Transverse colon (tissue), 4 donors: Measurements from ENCODE around the gene CADM2. TPM values are rescaled to one million over a fixed set of nuclear protein-coding genes. Genes with fewer than 3 reads are reported as not detected.
A peak's percentile ranks its signal among the peaks of the same experiment; 100 is the strongest.

Experiments
- DNase-seq: peaks from one replicate; pipeline ENCODE4 v3.0.0-alpha.2; 2019
- H3K27ac ChIP-seq, 4 donors: fragments of 200-600 bp; sonication (generic); 2 replicates each; pipeline ENCODE4 v1.5.1; 2016 to 2018; ENCODE audit warnings: inconsistent platforms in 4 of 4
- H3K27me3 ChIP-seq: fragments of 200-600 bp; sonication (generic); 2 replicates; pipeline ENCODE4 v1.5.1; 2017; ENCODE audit warnings: inconsistent platforms
- H3K36me3 ChIP-seq, 4 donors: fragments of 200-600 bp; sonication (generic); 2 replicates each; pipeline ENCODE4 v1.5.1; 2017 to 2019; ENCODE audit warnings: inconsistent platforms in 4 of 4
- H3K4me1 ChIP-seq, 4 donors: fragments of 200-600 bp; sonication (generic); 2 replicates each; pipeline ENCODE4 v1.5.1; 2017 to 2020; ENCODE audit warnings: inconsistent platforms in 4 of 4
- H3K4me3 ChIP-seq, 4 donors: fragments of 200-600 bp; sonication (generic); 1 replicate in 1 of 4; 2 replicates in 3 of 4; pipeline versions ENCODE4 v1.5.1 to v1.6.1; 2017 to 2019; ENCODE audit warnings: inconsistent platforms in 4 of 4
- H3K9me3 ChIP-seq, 2 donors: fragments of 200-600 bp; sonication (generic); 2 replicates each; pipeline ENCODE4 v1.5.1; 2017 to 2019; ENCODE audit warnings: inconsistent platforms in 2 of 2
- CTCF ChIP-seq, 5 experiments: fragments of 200-600 bp in 3 of 5; fragments of 450-650 bp in 2 of 5; sonication (generic) in 3 of 5; IDR thresholded peaks; 1 replicate in 2 of 5; 2 replicates in 3 of 5; pipeline ENCODE4 v1.5.1; 2016 to 2017; ENCODE audit warnings: antibody characterized with exemption in 5 of 5, inconsistent platforms in 3 of 5, mild to moderate bottlenecking in 2 of 5, moderate library complexity in 1 of 5
- EP300 ChIP-seq: sonication (generic); formaldehyde crosslinking; IDR thresholded peaks from one replicate; pipeline ENCODE4 v1.6.1; 2017; ENCODE audit warnings: antibody characterized with exemption, low read depth
- POLR2A ChIP-seq: fragments of 450-650 bp; IDR thresholded peaks from one replicate; pipeline ENCODE4 v1.6.1; 2016; ENCODE audit warnings: antibody characterized with exemption, mild to moderate bottlenecking, moderate library complexity
- POLR2AphosphoS5 ChIP-seq, 3 donors: sonication (generic); formaldehyde crosslinking; IDR thresholded peaks; one replicate each; pipeline ENCODE4 v1.6.1; 2016; ENCODE audit warnings: antibody characterized with exemption in 3 of 3
- WGBS, 2 donors: methylation state at CpG; one replicate each; pipeline ENCODE4 v1.1.5; 2018; ENCODE audit warnings: low coverage in 1 of 2; 5-methylcytosine and 5-hydroxymethylcytosine counted together
- in situ Hi-C, 4 donors: fragments of 200-750 bp; cut with MboI; loops; one replicate each; pipeline versions ENCODE4 v1.15.0 to v1.15.1; 2017; ENCODE audit warnings: low sequenced_read_pairs in 3 of 4, low pct_ligation_motif_present in 1 of 4, low pct_unique_long_range_greater_than_20kb in 1 of 4
- intact Hi-C: fragments of 100-400 bp; cut with DNase I; formaldehyde crosslinking; loops from one replicate; pipeline ENCODE4 v1.15.1; 2023; ENCODE audit warnings: low total_unique reads
- total RNA-seq, 4 donors: library from RNA; depleted of rRNA; stranded (reverse); fragments of >200 nt; gene quantifications; one replicate each; pipeline ENCODE4 v1.1.0, GENCODE V29; 2016

The CADM2 gene
- total RNA-seq, 4 donors from 2014 or later, result 2.2 to 21.3 (median 4.5) TPM

- Histone ChIP-seq H3K4me3 (no peak overlapping the region), H3K9me3 (no peaks in the 10 kb centered on the region), H3K27ac (no peak overlapping the region), H3K4me1 (no peaks in the 10 kb centered on the region), H3K36me3 (no peaks in the 10 kb centered on the region), H3K27me3 (no peaks in the 10 kb centered on the region)
- no peak for TF ChIP-seq POLR2A
- no peak for TF ChIP-seq EP300
- TF ChIP-seq CTCF (IDR thresholded peaks at IDR 0.05), result no peak
- no peak for TF ChIP-seq POLR2AphosphoS5 (IDR thresholded peaks at IDR 0.05)
- 85 to 95% methylated on average over 2 to 3 of the region's 3 CpGs for WGBS, 2 donors
- intact Hi-C loops (no loop called here), in situ Hi-C loops (no loop called here)
- no peak for DNase-seq
These were observed 230.9 kb downstream of the CADM2 start for GRCh38 chr3:85189731-85190130.

GRCh38 chr3:85193565-85193964, 234.8 kb downstream of the CADM2 start:
- no peaks in the 10 kb centered on the region for H3K27me3 ChIP-seq
- H3K27ac ChIP-seq, result no peak overlapping the region
- 90% methylated on average over 2 of the region's 2 CpGs for WGBS, 2 donors
- TF ChIP-seq CTCF (IDR thresholded peaks at IDR 0.05), result peak in 3 of 5 experiments; percentile 11 to 29 (median 16)
- TF ChIP-seq POLR2A, result no peak
- intact Hi-C loops (no loop called here), in situ Hi-C loops (no loop called here)
- DNase-seq, result no peak
- no peaks in the 10 kb centered on the region for H3K9me3 ChIP-seq
- H3K36me3 ChIP-seq, result no peaks in the 10 kb centered on the region
- H3K4me1 ChIP-seq, result no peaks in the 10 kb centered on the region
- no peak overlapping the region for H3K4me3 ChIP-seq

- intact Hi-C loops, result no loop called here
- no peaks in the 10 kb centered on the region for H3K36me3 ChIP-seq
- WGBS, 2 donors, result 33 to 49% methylated on average over 1 of the region's 1 CpG
- no peaks in the 10 kb centered on the region for H3K4me1 ChIP-seq
- in situ Hi-C loops, result no loop called here
- H3K27ac ChIP-seq, result no peak overlapping the region
- no peak for DNase-seq
- TF ChIP-seq EP300, result no peak
- no peak for TF ChIP-seq POLR2AphosphoS5 (IDR thresholded peaks at IDR 0.05)
- no peak for TF ChIP-seq CTCF (IDR thresholded peaks at IDR 0.05)
- no peak for TF ChIP-seq POLR2A
- H3K27me3 ChIP-seq, result no peaks in the 10 kb centered on the region
- H3K4me3 ChIP-seq, result no peak overlapping the region
- no peaks in the 10 kb centered on the region for H3K9me3 ChIP-seq
These were observed 249.9 kb downstream of the CADM2 start for GRCh38 chr3:85208650-85209049.

GRCh38 chr3:85210540-85210939, 251.8 kb downstream of the CADM2 start:
- TF ChIP-seq POLR2AphosphoS5 (IDR thresholded peaks at IDR 0.05), result no peak
- Histone ChIP-seq H3K9me3 (no peaks in the 10 kb centered on the region), H3K27me3 (no peaks in the 10 kb centered on the region), H3K36me3 (no peaks in the 10 kb centered on the region), H3K27ac (no peak overlapping the region), H3K4me1 (no peaks in the 10 kb centered on the region), H3K4me3 (no peak overlapping the region)
- intact Hi-C loops, result no loop called here
- in situ Hi-C loops, result no loop called here
- no peak for DNase-seq
- 70% methylated on average over 2 of the region's 2 CpGs; no CpG with 5 or more reads in 1 of the 2 donors for WGBS, 2 donors

- H3K36me3 ChIP-seq, result no peaks in the 10 kb centered on the region
- H3K27me3 ChIP-seq, result no peaks in the 10 kb centered on the region
- DNase-seq, result no peak
- intact Hi-C loops, result no loop called here
- H3K4me1 ChIP-seq, result no peaks in the 10 kb centered on the region
- no peak overlapping the region for H3K27ac ChIP-seq
- in situ Hi-C loops, result no loop called here
- H3K9me3 ChIP-seq, result no peaks in the 10 kb centered on the region
- 61% methylated on average over 6 of the region's 6 CpGs; no CpG with 5 or more reads in 1 of the 2 donors for WGBS, 2 donors
- no peak for TF ChIP-seq POLR2A
- TF ChIP-seq CTCF (IDR thresholded peaks at IDR 0.05), result no peak
- TF ChIP-seq POLR2AphosphoS5 (IDR thresholded peaks at IDR 0.05), result no peak
- TF ChIP-seq EP300, result no peak
- H3K4me3 ChIP-seq, result no peak overlapping the region
These were observed 270.2 kb downstream of the CADM2 start for GRCh38 chr3:85228966-85229365.
